ENCODE results near the gene HIPK2.

The HIPK2 gene

DNA sequence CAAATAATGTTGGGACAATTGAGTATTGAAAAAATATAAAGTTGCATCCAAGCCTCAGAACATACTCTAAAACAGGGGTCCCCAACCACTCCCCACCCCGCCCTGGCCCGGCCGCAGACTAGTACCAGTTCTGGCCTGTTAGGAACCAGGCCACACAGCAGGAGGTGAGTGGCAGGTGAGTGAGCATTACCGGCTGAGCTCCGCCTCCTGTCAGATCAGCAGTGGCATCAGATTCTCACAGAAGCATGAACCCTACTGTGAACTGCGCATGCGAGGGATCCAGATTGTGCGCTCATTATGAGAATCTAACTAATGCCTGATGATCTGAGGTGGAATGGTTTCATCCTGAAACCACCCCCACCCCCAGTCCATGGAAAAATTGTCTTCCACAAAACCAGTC, 19.4 kb downstream of the HIPK2 start:
- no peaks in the 10 kb centered on the region for H3K4me1 ChIP-seq (ENCODE audit: insufficient read depth, low read length)
- H2AFZ ChIP-seq (ENCODE audit: low read depth, low read length), result no peak overlapping the region
- no peaks in the 10 kb centered on the region for H3K9me3 ChIP-seq (ENCODE audit: low read length)
- peaks cover 10% of the 10 kb centered on the region for H3K36me3 ChIP-seq (ENCODE audit: insufficient read depth, low read length)
- H3K27me3 ChIP-seq (ENCODE audit: insufficient read depth, low read length), result no peaks in the 10 kb centered on the region
- no peak overlapping the region for H3K4me3 ChIP-seq (ENCODE audit: low read length)

DNA sequence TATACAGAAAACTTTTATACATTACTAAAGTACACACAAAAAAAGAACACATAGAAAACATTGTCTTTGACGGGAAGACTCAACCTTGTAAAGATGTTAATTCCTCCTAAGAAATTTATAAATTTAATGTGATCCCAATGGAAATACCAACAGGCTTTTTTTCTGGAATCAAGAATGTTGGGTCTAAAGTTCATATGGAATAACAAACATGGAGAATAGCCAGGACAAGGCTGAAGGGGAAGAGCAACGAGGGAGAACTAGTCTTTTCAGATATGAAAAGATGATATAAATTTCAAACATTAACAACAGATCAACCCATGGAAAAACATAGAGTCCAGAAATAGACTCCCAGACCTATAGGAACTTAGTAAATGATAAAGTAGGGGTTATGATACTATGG, 19.8 kb downstream of the HIPK2 start:
- Histone ChIP-seq H3K27me3 (ENCODE audit: insufficient read depth, low read length) (no peaks in the 10 kb centered on the region), H3K4me1 (ENCODE audit: insufficient read depth, low read length) (no peaks in the 10 kb centered on the region), H3K9me3 (ENCODE audit: low read length) (no peaks in the 10 kb centered on the region), H3K36me3 (ENCODE audit: insufficient read depth, low read length) (peaks cover 10% of the 10 kb centered on the region), H2AFZ (ENCODE audit: low read depth, low read length) (no peak overlapping the region), H3K4me3 (ENCODE audit: low read length) (no peak overlapping the region)

DNA sequence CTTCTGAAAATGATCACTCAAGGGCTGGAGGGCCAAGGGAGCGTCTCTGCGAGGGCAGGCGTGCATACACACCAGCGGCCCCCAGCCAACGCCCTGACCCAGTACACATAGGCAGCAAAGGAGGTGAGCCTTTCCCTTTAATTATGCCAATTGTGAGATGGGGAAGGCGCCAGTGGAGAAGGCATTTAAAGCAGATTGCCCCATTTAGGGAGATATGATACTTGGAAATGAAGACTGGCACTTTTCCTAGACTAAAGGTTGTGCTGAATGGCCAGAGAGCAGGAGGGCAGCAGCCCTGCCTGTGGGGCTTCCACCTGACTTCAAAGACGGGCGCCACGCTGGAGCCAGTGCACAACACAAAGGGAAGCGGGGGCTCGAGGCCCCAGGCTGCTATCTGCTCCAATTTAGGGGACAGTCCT, 24.1 kb downstream of the HIPK2 start:
- no peak overlapping the region for H3K4me3 ChIP-seq (ENCODE audit: low read length)
- H3K4me1 ChIP-seq (ENCODE audit: insufficient read depth, low read length), result peaks cover 7% of the 10 kb centered on the region
- no peak overlapping the region for H2AFZ ChIP-seq (ENCODE audit: low read depth, low read length)
- H3K27me3 ChIP-seq (ENCODE audit: insufficient read depth, low read length), result no peaks in the 10 kb centered on the region
- peaks cover 10% of the 10 kb centered on the region for H3K36me3 ChIP-seq (ENCODE audit: insufficient read depth, low read length)
- no peaks in the 10 kb centered on the region for H3K9me3 ChIP-seq (ENCODE audit: low read length)

DNA sequence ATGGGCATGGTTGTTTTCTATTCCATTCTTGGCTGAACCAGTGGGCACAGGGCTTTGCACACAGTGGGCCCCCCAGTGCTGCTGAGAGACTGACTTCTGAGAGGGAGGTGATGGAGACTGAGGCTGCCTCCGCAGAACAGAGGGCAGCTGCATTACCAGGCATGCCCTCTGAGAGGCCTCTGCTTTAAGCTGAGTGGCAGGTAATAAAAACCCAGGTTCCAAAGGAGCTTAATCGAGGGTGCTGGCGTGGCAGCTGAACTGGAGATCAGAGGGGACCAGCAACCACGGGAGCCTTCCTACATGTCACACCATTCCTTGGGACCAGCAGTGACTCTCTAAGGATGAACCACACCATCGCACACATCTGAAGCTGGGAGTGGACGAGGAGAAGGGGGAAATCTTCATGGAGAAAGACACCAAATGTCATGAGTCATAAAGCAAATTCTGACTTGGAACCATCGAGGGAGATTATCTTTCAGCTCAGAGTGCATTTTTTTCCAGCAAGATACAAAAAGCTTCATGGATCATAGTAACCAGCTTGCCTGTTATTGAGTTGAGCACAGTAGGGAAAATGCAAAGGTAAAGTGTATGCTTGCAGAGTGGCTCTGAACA, 24.6 kb downstream of the HIPK2 start:
- no peaks in the 10 kb centered on the region for H3K9me3 ChIP-seq (ENCODE audit: low read length)
- H3K4me3 ChIP-seq (ENCODE audit: low read length), result no peak overlapping the region
- H3K36me3 ChIP-seq (ENCODE audit: insufficient read depth, low read length), result peaks cover 10% of the 10 kb centered on the region
- no peak overlapping the region for H2AFZ ChIP-seq (ENCODE audit: low read depth, low read length)
- H3K27me3 ChIP-seq (ENCODE audit: insufficient read depth, low read length), result no peaks in the 10 kb centered on the region
- H3K4me1 ChIP-seq (ENCODE audit: insufficient read depth, low read length), result peaks cover 8% of the 10 kb centered on the region

DNA sequence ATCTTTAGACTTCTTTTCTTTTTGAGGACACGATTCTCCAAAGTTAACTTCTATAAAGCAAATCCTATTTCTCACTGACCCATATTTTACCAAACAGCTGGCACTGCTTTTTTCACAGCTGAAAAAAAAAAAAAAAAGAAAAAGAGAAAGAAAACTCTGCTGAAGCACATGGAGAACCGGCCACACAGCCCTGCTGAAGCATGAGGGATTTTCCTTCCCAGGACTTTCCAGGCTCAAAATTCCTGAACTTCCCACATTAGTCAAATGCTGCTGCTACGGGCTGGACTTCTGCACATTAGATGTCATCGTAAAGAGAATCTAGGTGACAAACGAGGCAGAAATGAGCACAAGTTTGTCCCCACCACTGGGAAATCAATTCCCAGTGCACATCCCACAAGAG, 25.2 kb downstream of the HIPK2 start:
- H2AFZ ChIP-seq (ENCODE audit: low read depth, low read length), result no peak overlapping the region
- H3K4me3 ChIP-seq (ENCODE audit: low read length), result no peak overlapping the region
- peaks cover 10% of the 10 kb centered on the region for H3K36me3 ChIP-seq (ENCODE audit: insufficient read depth, low read length)

DNA sequence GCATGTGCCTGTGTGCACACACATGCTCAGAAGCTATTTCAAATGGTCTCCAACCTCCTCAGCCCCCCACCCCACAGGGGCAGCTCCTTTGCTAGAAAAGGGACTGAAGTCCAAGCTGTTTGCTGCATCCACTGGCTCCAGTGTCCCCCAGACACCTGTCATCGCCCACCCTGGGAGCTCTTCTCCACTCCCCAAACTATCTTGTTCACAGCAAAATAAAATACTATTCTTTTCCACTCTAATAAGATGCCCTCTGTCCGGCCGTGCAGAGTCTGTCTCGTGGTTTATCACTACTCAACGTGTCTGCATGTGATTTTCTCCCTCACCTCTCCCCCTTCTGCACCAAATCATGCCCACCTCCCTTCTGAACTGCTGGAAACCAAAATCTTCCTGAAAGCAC, 25.6 kb downstream of the HIPK2 start:
- H3K9me3 ChIP-seq (ENCODE audit: low read length), result no peaks in the 10 kb centered on the region
- H3K36me3 ChIP-seq (ENCODE audit: insufficient read depth, low read length), result peaks cover 10% of the 10 kb centered on the region
- no peaks in the 10 kb centered on the region for H3K27me3 ChIP-seq (ENCODE audit: insufficient read depth, low read length)
- H3K4me3 ChIP-seq (ENCODE audit: low read length), result no peak overlapping the region
- no peak overlapping the region for H2AFZ ChIP-seq (ENCODE audit: low read depth, low read length)
- H3K4me1 ChIP-seq (ENCODE audit: insufficient read depth, low read length), result peaks cover 8% of the 10 kb centered on the region

More for the DNA sequence above, 25.2 kb downstream of the HIPK2 start:
- Histone ChIP-seq H3K27me3 (ENCODE audit: insufficient read depth, low read length) (no peaks in the 10 kb centered on the region), H3K4me1 (ENCODE audit: insufficient read depth, low read length) (peaks cover 8% of the 10 kb centered on the region), H3K9me3 (ENCODE audit: low read length) (no peaks in the 10 kb centered on the region)

DNA sequence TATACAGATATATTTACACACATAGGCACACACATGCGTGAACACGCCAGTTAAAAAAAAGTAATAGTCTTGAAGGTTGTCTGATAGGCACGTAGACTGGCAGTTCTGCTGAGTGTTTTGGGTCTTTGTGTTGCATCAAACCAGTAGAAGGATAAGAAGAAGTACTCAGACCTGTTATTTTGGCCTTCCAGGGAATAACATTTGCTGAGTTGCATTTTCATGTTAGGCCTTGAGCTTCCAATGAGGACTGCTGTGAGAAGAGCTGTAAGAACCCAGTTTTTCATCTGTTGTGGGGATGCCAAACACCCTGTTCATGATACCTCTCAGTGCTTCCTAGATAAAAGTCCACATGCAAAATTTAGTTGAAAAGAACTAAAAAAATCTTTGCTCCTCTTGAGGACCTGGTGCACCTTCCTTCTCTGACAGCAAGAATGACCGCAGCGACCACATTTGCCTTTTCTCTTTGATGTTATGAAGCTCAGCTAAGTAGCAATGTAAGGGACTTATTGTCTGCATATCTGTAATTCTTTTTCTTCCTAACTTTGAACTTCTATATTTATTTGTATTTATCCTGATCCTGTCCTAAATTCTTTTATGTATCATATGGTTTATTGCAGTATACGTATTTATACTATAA, 27.2 kb downstream of the HIPK2 start:
- Histone ChIP-seq H2AFZ (ENCODE audit: low read depth, low read length) (no peak overlapping the region), H3K27me3 (ENCODE audit: insufficient read depth, low read length) (no peaks in the 10 kb centered on the region), H3K36me3 (ENCODE audit: insufficient read depth, low read length) (peaks cover 10% of the 10 kb centered on the region), H3K4me3 (ENCODE audit: low read length) (no peak overlapping the region), H3K9me3 (ENCODE audit: low read length) (no peaks in the 10 kb centered on the region), H3K4me1 (ENCODE audit: insufficient read depth, low read length) (peaks cover 20% of the 10 kb centered on the region)

DNA sequence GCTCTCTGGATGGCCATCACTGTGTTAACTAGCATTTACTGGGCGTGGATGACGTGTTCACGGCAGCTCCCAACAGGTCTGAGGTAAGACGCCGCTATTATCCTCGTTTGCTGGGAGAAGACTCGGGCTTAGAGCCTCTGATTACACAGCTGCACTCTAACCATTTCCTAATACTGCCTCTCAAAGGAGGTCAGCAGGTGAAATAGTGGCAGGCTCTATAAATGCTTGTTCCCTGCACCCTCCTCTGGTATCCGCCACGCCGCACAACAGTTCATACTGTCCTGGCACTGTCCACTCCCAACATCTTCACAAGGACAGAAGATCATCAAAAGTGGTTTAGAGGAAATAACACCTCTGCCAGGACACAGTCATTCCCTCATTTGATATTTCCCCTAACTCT, 28.3 kb downstream of the HIPK2 start:
- no peaks in the 10 kb centered on the region for H3K9me3 ChIP-seq (ENCODE audit: low read length)
- H3K4me1 ChIP-seq (ENCODE audit: insufficient read depth, low read length), result peaks cover 25% of the 10 kb centered on the region
- H3K4me3 ChIP-seq (ENCODE audit: low read length), result no peak overlapping the region
- H2AFZ ChIP-seq (ENCODE audit: low read depth, low read length), result no peak overlapping the region
- H3K27me3 ChIP-seq (ENCODE audit: insufficient read depth, low read length), result no peaks in the 10 kb centered on the region
- peaks cover under 1% of the 10 kb centered on the region for H3K36me3 ChIP-seq (ENCODE audit: insufficient read depth, low read length)

DNA sequence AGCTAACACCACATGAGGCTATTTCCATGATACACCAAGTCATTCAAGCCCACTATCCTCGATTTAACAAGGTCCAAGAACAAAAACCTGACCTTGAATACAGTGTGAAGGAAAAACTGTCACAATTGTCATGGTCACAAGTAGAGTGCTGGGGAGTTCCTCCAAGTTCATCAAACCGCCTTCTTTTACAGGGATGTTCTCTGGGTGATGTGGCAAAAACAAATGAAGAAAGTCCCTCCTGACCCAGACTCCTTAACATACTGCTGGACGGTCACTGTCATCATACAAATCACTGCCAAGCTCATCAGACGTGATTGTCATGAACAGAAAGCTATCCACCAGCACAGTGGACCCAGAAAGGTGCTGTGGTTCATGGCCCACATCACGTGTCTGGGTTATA, 28.9 kb downstream of the HIPK2 start:
- no peaks in the 10 kb centered on the region for H3K36me3 ChIP-seq (ENCODE audit: insufficient read depth, low read length)
- H3K4me1 ChIP-seq (ENCODE audit: insufficient read depth, low read length), result peaks cover 25% of the 10 kb centered on the region
- no peak overlapping the region for H2AFZ ChIP-seq (ENCODE audit: low read depth, low read length)

DNA sequence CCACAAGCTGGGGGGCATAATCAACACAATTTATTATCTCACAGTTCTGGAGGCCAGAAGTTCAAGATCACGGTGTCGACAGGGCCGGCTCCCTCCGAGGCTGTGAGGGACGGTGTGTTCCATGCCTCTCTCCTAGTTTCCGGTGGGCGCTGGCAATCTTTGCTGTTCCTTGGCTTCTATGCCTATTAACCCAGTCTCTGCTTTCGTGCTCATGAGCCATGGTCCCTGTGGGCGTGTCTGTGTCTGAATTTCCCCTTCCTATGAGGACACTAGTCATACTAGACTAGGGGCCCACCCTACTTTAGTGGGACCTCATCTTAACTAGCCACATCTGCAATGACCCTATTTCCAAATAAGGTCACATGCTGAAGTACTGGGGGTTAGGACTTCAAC, 29.4 kb downstream of the HIPK2 start:
- no peaks in the 10 kb centered on the region for H3K36me3 ChIP-seq (ENCODE audit: insufficient read depth, low read length)
- no peak overlapping the region for H3K4me3 ChIP-seq (ENCODE audit: low read length)
- no peaks in the 10 kb centered on the region for H3K9me3 ChIP-seq (ENCODE audit: low read length)
- H3K27me3 ChIP-seq (ENCODE audit: insufficient read depth, low read length), result no peaks in the 10 kb centered on the region
- peaks cover 25% of the 10 kb centered on the region for H3K4me1 ChIP-seq (ENCODE audit: insufficient read depth, low read length)
- no peak overlapping the region for H2AFZ ChIP-seq (ENCODE audit: low read depth, low read length)

More for the DNA sequence above, 28.9 kb downstream of the HIPK2 start:
- Histone ChIP-seq H3K4me3 (ENCODE audit: low read length) (no peak overlapping the region), H3K9me3 (ENCODE audit: low read length) (no peaks in the 10 kb centered on the region), H3K27me3 (ENCODE audit: insufficient read depth, low read length) (no peaks in the 10 kb centered on the region)

DNA sequence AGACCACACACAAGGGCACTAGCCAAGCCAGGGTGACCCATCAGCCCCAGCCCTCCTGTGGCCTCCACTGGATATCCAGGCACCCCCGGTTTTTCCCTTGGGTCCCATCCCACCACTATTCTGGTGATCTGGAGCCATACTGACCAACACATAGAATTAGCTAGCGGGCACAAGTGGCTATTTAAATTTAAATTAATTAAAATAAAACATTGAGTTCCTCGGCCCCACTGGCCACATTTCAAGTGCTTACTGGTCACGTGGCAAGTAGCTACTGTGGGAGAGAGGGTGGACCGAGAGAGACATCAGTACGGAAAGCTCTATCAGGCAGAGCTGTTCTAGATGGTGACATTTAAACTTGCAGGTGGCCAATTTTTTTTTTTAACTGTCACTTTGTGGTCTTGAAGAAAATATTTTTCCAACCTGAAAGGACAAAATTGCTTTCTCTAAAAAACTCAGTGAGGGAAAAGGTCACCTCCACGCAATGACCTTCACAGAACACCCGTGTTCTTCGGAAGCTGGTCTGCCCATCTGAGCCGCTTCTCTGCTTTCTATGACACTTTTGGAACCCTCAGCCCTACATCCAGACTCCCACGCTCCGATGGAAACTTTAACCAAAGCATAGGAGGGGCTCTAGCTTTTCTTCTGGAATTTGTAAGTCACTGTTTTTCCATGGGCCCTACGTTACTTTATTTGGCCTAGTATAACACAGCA, 30.0 kb downstream of the HIPK2 start:
- Histone ChIP-seq H3K9me3 (ENCODE audit: low read length) (no peaks in the 10 kb centered on the region), H3K27me3 (ENCODE audit: insufficient read depth, low read length) (no peaks in the 10 kb centered on the region), H3K4me1 (ENCODE audit: insufficient read depth, low read length) (peaks cover 28% of the 10 kb centered on the region), H3K4me3 (ENCODE audit: low read length) (no peak overlapping the region), H2AFZ (ENCODE audit: low read depth, low read length) (no peak overlapping the region), H3K36me3 (ENCODE audit: insufficient read depth, low read length) (no peaks in the 10 kb centered on the region)

DNA sequence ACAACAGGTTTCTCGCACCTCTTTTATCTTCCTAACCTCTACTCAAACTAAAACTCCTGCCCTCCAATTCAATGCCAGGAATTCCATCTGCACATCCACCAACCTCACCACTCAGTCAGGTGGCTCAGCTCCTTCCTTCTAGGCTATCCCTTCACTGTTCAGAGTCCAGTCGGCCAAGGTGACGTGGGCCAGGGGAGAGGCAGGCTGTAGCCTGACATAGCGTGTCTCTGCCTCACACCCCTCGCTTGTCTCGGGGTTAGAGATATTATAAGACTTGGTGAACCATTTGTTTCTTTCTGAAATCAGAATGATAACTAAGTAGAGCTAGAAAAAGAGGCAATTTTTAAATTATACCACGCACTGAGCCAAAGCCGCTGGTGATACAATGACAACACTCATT, 31.1 kb downstream of the HIPK2 start:
- Histone ChIP-seq H2AFZ (ENCODE audit: low read depth, low read length) (no peak overlapping the region), H3K4me3 (ENCODE audit: low read length) (no peak overlapping the region), H3K4me1 (ENCODE audit: insufficient read depth, low read length) (peaks cover 28% of the 10 kb centered on the region), H3K9me3 (ENCODE audit: low read length) (no peaks in the 10 kb centered on the region), H3K27me3 (ENCODE audit: insufficient read depth, low read length) (no peaks in the 10 kb centered on the region), H3K36me3 (ENCODE audit: insufficient read depth, low read length) (no peaks in the 10 kb centered on the region)

DNA sequence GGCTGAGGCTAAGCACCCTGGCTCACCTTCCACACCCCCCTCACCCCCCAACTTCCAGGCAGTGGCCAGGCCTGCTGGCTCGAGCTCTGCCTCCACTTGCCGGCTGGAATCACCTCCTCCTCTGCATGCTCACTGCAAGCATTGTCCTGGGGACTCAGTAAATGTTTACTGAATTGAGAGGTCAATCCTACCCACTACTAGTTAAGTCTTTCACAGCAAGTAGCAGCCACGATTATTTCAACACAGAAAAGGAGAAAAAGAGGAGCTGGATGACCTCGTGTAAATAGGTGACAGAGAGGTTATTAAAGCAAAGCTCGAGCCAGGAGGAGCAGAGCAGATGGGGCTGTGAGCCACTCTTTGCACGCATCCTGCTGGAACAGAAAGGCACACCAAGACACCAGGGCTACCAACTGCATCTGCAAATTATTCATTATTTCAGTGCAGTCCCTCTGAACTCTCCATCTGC, 32.1 kb downstream of the HIPK2 start:
- peaks cover 28% of the 10 kb centered on the region for H3K4me1 ChIP-seq (ENCODE audit: insufficient read depth, low read length)
- no peaks in the 10 kb centered on the region for H3K9me3 ChIP-seq (ENCODE audit: low read length)
- H3K4me3 ChIP-seq (ENCODE audit: low read length), result no peak overlapping the region
- H3K27me3 ChIP-seq (ENCODE audit: insufficient read depth, low read length), result no peaks in the 10 kb centered on the region
- no peaks in the 10 kb centered on the region for H3K36me3 ChIP-seq (ENCODE audit: insufficient read depth, low read length)
- no peak overlapping the region for H2AFZ ChIP-seq (ENCODE audit: low read depth, low read length)
